Measurements from ENCODE around the gene DLGAP1. TPM values are rescaled to one million over a fixed set of nuclear protein-coding genes. Genes with fewer than 3 reads are reported as not detected.

DLGAP1 gene
- total and polyA plus RNA-seq, 4 donors: 0.06 to 1.2 (median 0.17) TPM; not detected in 1

- WGBS: 90% methylated on average over 15 of the region's 15 CpGs
These were observed 940.5 kb downstream of the DLGAP1 start for GRCh38 chr18:3514312-3515216.

DNA sequence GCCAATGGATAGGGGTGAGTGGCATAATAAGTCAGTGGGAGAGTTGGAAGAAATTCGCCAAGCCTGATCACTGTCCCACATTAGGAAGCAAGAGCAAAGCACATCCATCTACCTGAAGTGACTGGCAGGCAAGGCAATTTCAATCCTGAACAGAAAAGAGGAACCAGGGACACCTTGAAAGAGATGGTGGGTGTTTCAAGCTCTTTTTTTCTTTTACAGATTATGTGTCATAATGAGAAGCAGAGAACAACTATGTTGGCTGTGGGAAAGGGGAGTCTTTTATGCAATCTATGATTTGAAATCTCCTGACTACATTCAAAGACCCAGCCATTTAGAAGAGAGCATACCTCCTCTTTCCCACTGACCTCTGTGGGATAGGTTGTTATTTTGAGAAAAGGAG lies 941.6 kb downstream of the DLGAP1 start:
- 96% methylated on average over 1 of the region's 1 CpG for WGBS
- no peak overlapping the region for H3K4me3 ChIP-seq (ENCODE audit: low read depth in 1 of 3, low read length in 3 of 3)
- TF ChIP-seq EGR1 (IDR thresholded peaks at IDR 0.05; ENCODE audit: low read depth in 2 of 2) (no peak), YY1 (IDR thresholded peaks at IDR 0.05) (no peak), HNF4A (conservative IDR thresholded peaks at IDR 0.05) (no peak), SP1 (IDR thresholded peaks at IDR 0.05) (no peak), HNF4G (IDR thresholded peaks at IDR 0.05) (no peak), RXRA (IDR thresholded peaks at IDR 0.05) (no peak), MAX (IDR thresholded peaks at IDR 0.05) (no peak), REST (IDR thresholded peaks at IDR 0.05) (no peak), NR2F2 (IDR thresholded peaks at IDR 0.05) (no peak), RAD21 (IDR thresholded peaks at IDR 0.05) (no peak), JUND (IDR thresholded peaks at IDR 0.05) (no peak), FOXA1 (IDR thresholded peaks at IDR 0.05) (no peak), GABPA (IDR thresholded peaks at IDR 0.05 in 1 of 2, conservative IDR thresholded peaks at IDR 0.05 in 1 of 2) (no peak), FOXA2 (IDR thresholded peaks at IDR 0.05) (no peak), TAF1 (conservative IDR thresholded peaks at IDR 0.05) (no peak)
- TF ChIP-seq, protein P1, sequence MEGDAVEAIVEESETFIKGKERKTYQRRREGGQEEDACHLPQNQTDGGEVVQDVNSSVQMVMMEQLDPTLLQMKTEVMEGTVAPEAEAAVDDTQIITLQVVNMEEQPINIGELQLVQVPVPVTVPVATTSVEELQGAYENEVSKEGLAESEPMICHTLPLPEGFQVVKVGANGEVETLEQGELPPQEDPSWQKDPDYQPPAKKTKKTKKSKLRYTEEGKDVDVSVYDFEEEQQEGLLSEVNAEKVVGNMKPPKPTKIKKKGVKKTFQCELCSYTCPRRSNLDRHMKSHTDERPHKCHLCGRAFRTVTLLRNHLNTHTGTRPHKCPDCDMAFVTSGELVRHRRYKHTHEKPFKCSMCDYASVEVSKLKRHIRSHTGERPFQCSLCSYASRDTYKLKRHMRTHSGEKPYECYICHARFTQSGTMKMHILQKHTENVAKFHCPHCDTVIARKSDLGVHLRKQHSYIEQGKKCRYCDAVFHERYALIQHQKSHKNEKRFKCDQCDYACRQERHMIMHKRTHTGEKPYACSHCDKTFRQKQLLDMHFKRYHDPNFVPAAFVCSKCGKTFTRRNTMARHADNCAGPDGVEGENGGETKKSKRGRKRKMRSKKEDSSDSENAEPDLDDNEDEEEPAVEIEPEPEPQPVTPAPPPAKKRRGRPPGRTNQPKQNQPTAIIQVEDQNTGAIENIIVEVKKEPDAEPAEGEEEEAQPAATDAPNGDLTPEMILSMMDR (IDR thresholded peaks at IDR 0.05; ENCODE audit: low read depth, low read length, missing input control): no peak
- TF ChIP-seq, protein P2, sequence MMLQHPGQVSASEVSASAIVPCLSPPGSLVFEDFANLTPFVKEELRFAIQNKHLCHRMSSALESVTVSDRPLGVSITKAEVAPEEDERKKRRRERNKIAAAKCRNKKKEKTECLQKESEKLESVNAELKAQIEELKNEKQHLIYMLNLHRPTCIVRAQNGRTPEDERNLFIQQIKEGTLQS (IDR thresholded peaks at IDR 0.05): no peak
- TF ChIP-seq, protein P3, sequence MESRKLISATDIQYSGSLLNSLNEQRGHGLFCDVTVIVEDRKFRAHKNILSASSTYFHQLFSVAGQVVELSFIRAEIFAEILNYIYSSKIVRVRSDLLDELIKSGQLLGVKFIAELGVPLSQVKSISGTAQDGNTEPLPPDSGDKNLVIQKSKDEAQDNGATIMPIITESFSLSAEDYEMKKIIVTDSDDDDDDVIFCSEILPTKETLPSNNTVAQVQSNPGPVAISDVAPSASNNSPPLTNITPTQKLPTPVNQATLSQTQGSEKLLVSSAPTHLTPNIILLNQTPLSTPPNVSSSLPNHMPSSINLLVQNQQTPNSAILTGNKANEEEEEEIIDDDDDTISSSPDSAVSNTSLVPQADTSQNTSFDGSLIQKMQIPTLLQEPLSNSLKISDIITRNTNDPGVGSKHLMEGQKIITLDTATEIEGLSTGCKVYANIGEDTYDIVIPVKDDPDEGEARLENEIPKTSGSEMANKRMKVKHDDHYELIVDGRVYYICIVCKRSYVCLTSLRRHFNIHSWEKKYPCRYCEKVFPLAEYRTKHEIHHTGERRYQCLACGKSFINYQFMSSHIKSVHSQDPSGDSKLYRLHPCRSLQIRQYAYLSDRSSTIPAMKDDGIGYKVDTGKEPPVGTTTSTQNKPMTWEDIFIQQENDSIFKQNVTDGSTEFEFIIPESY (IDR thresholded peaks at IDR 0.05): no peak
- no peak overlapping the region for H3K9ac ChIP-seq (ENCODE audit: low read depth in 1 of 2, low read length in 2 of 2)
- H3K27me3 ChIP-seq (ENCODE audit: control insufficient read depth in 4 of 4, insufficient read depth in 4 of 4, low read length in 3 of 4): no peaks in the 10 kb centered on the region
- no peaks in the 10 kb centered on the region for H3K36me3 ChIP-seq (ENCODE audit: control insufficient read depth in 4 of 4, insufficient read depth in 3 of 4, low read depth in 1 of 4, low read length in 3 of 4)
- H3K9me3 ChIP-seq (ENCODE audit: control insufficient read depth in 4 of 4, low read length in 3 of 4): no peaks in the 10 kb centered on the region
- no peaks in the 10 kb centered on the region for H3K4me1 ChIP-seq (ENCODE audit: control insufficient read depth in 4 of 4, insufficient read depth in 4 of 4, low read length in 3 of 4)
- no peak for DNase-seq (ENCODE audit: low spot score)
- H3K27ac ChIP-seq (ENCODE audit: low read depth in 1 of 2, low read length in 2 of 2): no peak overlapping the region

More at GRCh38 chr18:3514312-3515216, 940.5 kb downstream of the DLGAP1 start:
- H3K27ac ChIP-seq (ENCODE audit: low read depth in 1 of 2, low read length in 2 of 2): no peak overlapping the region
- no peaks in the 10 kb centered on the region for H3K4me1 ChIP-seq (ENCODE audit: control insufficient read depth in 4 of 4, insufficient read depth in 4 of 4, low read length in 3 of 4)
- H3K4me3 ChIP-seq (ENCODE audit: low read depth in 1 of 3, low read length in 3 of 3): no peak overlapping the region
- H3K36me3 ChIP-seq (ENCODE audit: control insufficient read depth in 4 of 4, insufficient read depth in 3 of 4, low read depth in 1 of 4, low read length in 3 of 4): no peaks in the 10 kb centered on the region
- H3K9ac ChIP-seq (ENCODE audit: low read depth in 1 of 2, low read length in 2 of 2): no peak overlapping the region
- no peak for DNase-seq (ENCODE audit: low spot score)
- TF ChIP-seq RXRA (IDR thresholded peaks at IDR 0.05) (no peak), MAX (IDR thresholded peaks at IDR 0.05) (no peak)
- TF ChIP-seq, protein P3 (IDR thresholded peaks at IDR 0.05): no peak
- H3K27me3 ChIP-seq (ENCODE audit: control insufficient read depth in 4 of 4, insufficient read depth in 4 of 4, low read length in 3 of 4): no peaks in the 10 kb centered on the region
- no peaks in the 10 kb centered on the region for H3K9me3 ChIP-seq (ENCODE audit: control insufficient read depth in 4 of 4, low read length in 3 of 4)

Measured in liver (tissue), 9 donors.